ENCODE results near the gene TANC1. TPM values are rescaled to one million over a fixed set of nuclear protein-coding genes. Genes with fewer than 3 reads are reported as not detected.
A peak's percentile ranks its signal among the peaks of the same experiment; 100 is the strongest.

Gene TANC1
- total and polyA plus RNA-seq, 2 experiments from 2014 or later, result 8.2 to 12.1 TPM

GRCh38 chr2:158967114-158967730, 1.2 kb upstream of the TANC1 start:
- Histone ChIP-seq H3K36me3 (ENCODE audit: low read depth) (no peaks in the 10 kb centered on the region), H3K4me1 (ENCODE audit: insufficient read depth) (peaks cover 8% of the 10 kb centered on the region; the same call in 1 of the 2 replicates), H3K9me3 (ENCODE audit: low read depth) (no peaks in the 10 kb centered on the region), H3K4me3 (peak overlapping the region; percentile 80), H4K20me1 (ENCODE audit: insufficient read depth) (no peaks in the 10 kb centered on the region), H3F3A (ENCODE audit: insufficient read depth) (peaks cover 35% of the 10 kb centered on the region), H3K27ac (peak overlapping the region; percentile 84), H3K9ac (peak overlapping the region; percentile 83), H3K79me2 (ENCODE audit: insufficient read depth) (peaks cover 34% of the 10 kb centered on the region), H3K9me2 (ENCODE audit: insufficient read depth) (no peaks in the 10 kb centered on the region), H3K27me3 (replicated peaks; ENCODE audit: insufficient read depth) (no peaks in the 10 kb centered on the region), H2AFZ (peak overlapping the region; percentile 90), H3K4me2 (ENCODE audit: unreplicated experiment) (peak overlapping the region; percentile 82)
- peak; percentile 48 for DNase-seq
- WGBS, 2 experiments (ENCODE audit: low coverage in 1 of 2, low lambda C conversion rate in 2 of 2, missing lambda C conversion rate in 2 of 2), result 37 to 49% methylated on average over 12 of the region's 12 CpGs
- in situ Hi-C loops (cut with MboI), result no loop called here
- TF ChIP-seq EZH2 (IDR thresholded peaks at IDR 0.05; ENCODE audit: insufficient read depth, poor library complexity, severe bottlenecking) (no peak), EZH2phosphoT487 (IDR thresholded peaks at IDR 0.05; ENCODE audit: insufficient read depth, low read depth) (no peak)

DNA sequence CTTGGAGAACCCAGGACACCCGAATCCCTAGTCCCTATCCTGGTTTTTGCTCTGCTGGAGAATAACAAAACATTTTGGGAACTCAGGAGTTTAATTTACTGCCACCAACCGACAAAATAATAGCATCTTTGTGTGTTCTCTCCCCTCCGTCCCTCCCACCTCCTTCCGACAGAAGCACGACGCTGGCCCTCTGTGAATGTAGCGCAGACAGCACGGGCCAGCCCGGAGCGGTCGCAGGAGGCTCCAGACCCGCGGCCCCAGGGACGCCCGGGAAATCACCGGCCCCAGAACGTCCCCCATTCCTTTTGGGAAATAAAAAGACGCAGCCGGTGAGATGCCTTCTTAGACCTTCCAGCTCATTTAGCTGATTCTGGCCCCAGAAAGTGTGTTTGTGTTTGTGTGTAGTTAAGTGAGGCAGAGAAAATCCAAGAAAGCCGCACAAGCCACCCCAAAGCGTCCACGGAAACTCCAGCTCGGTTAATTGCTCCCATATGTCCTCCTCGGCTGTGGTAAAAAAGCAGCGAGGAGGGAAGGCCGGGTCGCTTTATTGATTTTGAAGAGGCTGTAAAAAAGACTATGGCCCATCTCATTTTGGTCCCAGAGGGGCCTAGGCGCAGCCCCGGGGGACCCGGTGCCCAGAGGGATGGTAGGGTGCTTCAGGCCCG, 577 bp upstream of the TANC1 start:
- H3K9me2 ChIP-seq (ENCODE audit: insufficient read depth), result no peaks in the 10 kb centered on the region
- peak overlapping the region; percentile 84 for H3K27ac ChIP-seq
- peaks cover 41% of the 10 kb centered on the region for H3K79me2 ChIP-seq (ENCODE audit: insufficient read depth)
- H4K20me1 ChIP-seq (ENCODE audit: insufficient read depth), result no peaks in the 10 kb centered on the region
- H3K36me3 ChIP-seq (ENCODE audit: low read depth), result no peaks in the 10 kb centered on the region
- WGBS, 2 experiments (ENCODE audit: low coverage in 1 of 2, low lambda C conversion rate in 2 of 2, missing lambda C conversion rate in 2 of 2), result 0 to 2% methylated on average over 31 of the region's 31 CpGs
- peaks cover 8% of the 10 kb centered on the region; the same call in 1 of the 2 replicates for H3K4me1 ChIP-seq (ENCODE audit: insufficient read depth)
- peak overlapping the region; percentile 90 for H2AFZ ChIP-seq
- peak overlapping the region; percentile 80 for H3K4me3 ChIP-seq
- H3K9ac ChIP-seq, result peak overlapping the region; percentile 83
- H3F3A ChIP-seq (ENCODE audit: insufficient read depth), result peaks cover 35% of the 10 kb centered on the region
- no peak for TF ChIP-seq EZH2 (IDR thresholded peaks at IDR 0.05; ENCODE audit: insufficient read depth, poor library complexity, severe bottlenecking)
- no peak for TF ChIP-seq EZH2phosphoT487 (IDR thresholded peaks at IDR 0.05; ENCODE audit: insufficient read depth, low read depth)
- H3K4me2 ChIP-seq (ENCODE audit: unreplicated experiment), result peak overlapping the region; percentile 82
- DNase-seq, result peak; percentile 80
- in situ Hi-C loops (cut with MboI), result no loop called here
- no peaks in the 10 kb centered on the region for H3K9me3 ChIP-seq (ENCODE audit: low read depth)
- no peaks in the 10 kb centered on the region for H3K27me3 ChIP-seq (replicated peaks; ENCODE audit: insufficient read depth)

DNA sequence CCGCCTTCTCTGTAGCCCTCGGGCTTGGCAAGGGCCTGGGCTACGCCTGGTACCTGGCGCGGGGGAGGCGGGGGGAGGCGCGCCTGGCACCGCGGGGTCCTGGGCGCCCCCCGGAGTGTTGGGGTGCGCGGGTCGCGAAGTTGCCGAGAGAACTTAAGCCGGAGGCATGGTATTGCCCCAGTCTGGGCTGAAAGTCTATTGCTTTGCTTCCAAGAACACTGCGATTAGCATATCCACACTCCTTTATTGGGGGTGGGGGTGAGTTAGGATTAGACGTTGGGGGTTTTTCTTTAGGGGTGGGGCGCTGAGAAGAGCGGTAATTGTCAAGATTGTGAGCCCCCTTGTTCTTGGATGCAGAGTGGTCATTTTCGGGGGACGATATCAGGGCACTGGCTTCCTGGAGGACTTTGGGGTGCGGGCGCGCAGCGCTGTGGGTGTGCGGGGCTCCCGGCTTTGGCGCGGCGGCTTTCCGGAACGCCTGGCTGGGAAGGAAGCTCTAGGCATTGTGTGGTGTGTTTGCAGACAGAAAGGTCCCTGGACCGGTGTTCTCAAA, 798 bp downstream of the TANC1 start:
- no peaks in the 10 kb centered on the region for H3K9me2 ChIP-seq (ENCODE audit: insufficient read depth)
- H3K9me3 ChIP-seq (ENCODE audit: low read depth), result no peaks in the 10 kb centered on the region
- peaks cover 54% of the 10 kb centered on the region for H3K79me2 ChIP-seq (ENCODE audit: insufficient read depth)
- 1% methylated on average over 34 to 35 of the region's 36 CpGs for WGBS, 2 experiments (ENCODE audit: low coverage in 1 of 2, low lambda C conversion rate in 2 of 2, missing lambda C conversion rate in 2 of 2)
- H3K27ac ChIP-seq, result peak overlapping the region; percentile 84
- no peaks in the 10 kb centered on the region for H4K20me1 ChIP-seq (ENCODE audit: insufficient read depth)
- H3K9ac ChIP-seq, result peak overlapping the region; percentile 83
- peaks cover 35% of the 10 kb centered on the region for H3F3A ChIP-seq (ENCODE audit: insufficient read depth)
- no peaks in the 10 kb centered on the region for H3K36me3 ChIP-seq (ENCODE audit: low read depth)
- H3K4me2 ChIP-seq (ENCODE audit: unreplicated experiment), result peak overlapping the region; percentile 82
- H3K4me3 ChIP-seq, result peak overlapping the region; percentile 80
- peak overlapping the region; percentile 90 for H2AFZ ChIP-seq
- peaks cover 8% of the 10 kb centered on the region; the same call in 1 of the 2 replicates for H3K4me1 ChIP-seq (ENCODE audit: insufficient read depth)
- no peak for TF ChIP-seq EZH2phosphoT487 (IDR thresholded peaks at IDR 0.05; ENCODE audit: insufficient read depth, low read depth)
- TF ChIP-seq EZH2 (IDR thresholded peaks at IDR 0.05; ENCODE audit: insufficient read depth, poor library complexity, severe bottlenecking), result no peak
- DNase-seq, result peak; percentile 34
- in situ Hi-C loops (cut with MboI), result no loop called here
- H3K27me3 ChIP-seq (replicated peaks; ENCODE audit: insufficient read depth), result no peaks in the 10 kb centered on the region

DNA sequence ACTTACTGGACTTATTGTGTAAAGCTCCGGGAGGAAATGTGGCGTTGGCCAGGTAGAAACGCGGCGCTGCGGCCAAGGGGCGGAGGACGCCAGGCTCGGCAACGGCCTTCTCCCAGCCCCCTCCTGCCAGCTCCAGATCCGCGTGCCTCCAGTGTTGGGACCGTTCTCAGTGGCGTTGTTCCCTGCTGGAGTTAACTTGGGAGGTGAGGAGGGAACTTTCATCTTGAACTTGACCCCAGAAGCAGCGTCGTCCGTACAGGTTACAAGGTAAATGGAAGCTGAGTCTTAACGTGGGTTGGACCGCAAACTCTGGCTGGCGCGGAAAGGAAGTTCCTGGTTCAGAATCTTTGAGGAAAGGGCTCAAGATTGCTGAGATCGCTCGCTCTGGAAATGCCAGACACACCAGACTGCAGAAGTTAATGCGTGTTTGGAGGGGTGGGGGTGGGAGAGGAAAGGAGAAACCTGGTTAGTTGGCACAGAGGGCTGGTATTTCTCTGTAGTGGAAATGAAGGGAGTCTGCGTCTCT, 1.3 kb downstream of the TANC1 start:
- H3K9ac ChIP-seq, result peak overlapping the region; percentile 83
- H4K20me1 ChIP-seq (ENCODE audit: insufficient read depth), result no peaks in the 10 kb centered on the region
- no peaks in the 10 kb centered on the region for H3K36me3 ChIP-seq (ENCODE audit: low read depth)
- no peaks in the 10 kb centered on the region for H3K9me2 ChIP-seq (ENCODE audit: insufficient read depth)
- 1 to 3% methylated on average over 25 of the region's 25 CpGs for WGBS, 2 experiments (ENCODE audit: low coverage in 1 of 2, low lambda C conversion rate in 2 of 2, missing lambda C conversion rate in 2 of 2)
- H3K27ac ChIP-seq, result peak overlapping the region; percentile 84
- peaks cover 8% of the 10 kb centered on the region; the same call in 1 of the 2 replicates for H3K4me1 ChIP-seq (ENCODE audit: insufficient read depth)
- H3K4me2 ChIP-seq (ENCODE audit: unreplicated experiment), result peak overlapping the region; percentile 82
- peak overlapping the region; percentile 80 for H3K4me3 ChIP-seq
- TF ChIP-seq EZH2 (IDR thresholded peaks at IDR 0.05; ENCODE audit: insufficient read depth, poor library complexity, severe bottlenecking), result no peak
- TF ChIP-seq EZH2phosphoT487 (IDR thresholded peaks at IDR 0.05; ENCODE audit: insufficient read depth, low read depth), result no peak
- peak overlapping the region; percentile 90 for H2AFZ ChIP-seq
- no peaks in the 10 kb centered on the region for H3K27me3 ChIP-seq (replicated peaks; ENCODE audit: insufficient read depth)
- in situ Hi-C loops (cut with MboI), result no loop called here
- DNase-seq, result peak; percentile 55
- H3K79me2 ChIP-seq (ENCODE audit: insufficient read depth), result peaks cover 60% of the 10 kb centered on the region
- peaks cover 35% of the 10 kb centered on the region for H3F3A ChIP-seq (ENCODE audit: insufficient read depth)
- no peaks in the 10 kb centered on the region for H3K9me3 ChIP-seq (ENCODE audit: low read depth)

Measured in GM23248 (cell line).